ENCODE results near the gene GMDS. TPM values are rescaled to one million over a fixed set of nuclear protein-coding genes. Genes with fewer than 3 reads are reported as not detected.

The GMDS gene
- total and polyA plus RNA-seq, 2 of the 13 experiments (the other 11 are each of a cell fraction or from before 2014, with no cell fraction given): 64.4 to 112 TPM

GRCh38 chr6:2222275-2222842 lies 23.0 kb downstream of the GMDS start (continued):
- TF ChIP-seq ZHX2 (IDR thresholded peaks at IDR 0.05; ENCODE audit: low read depth) (no peak), ZHX2 (CRISPR knock-in tag; IDR thresholded peaks at IDR 0.05; ENCODE audit: borderline replicate concordance) (no peak), ZNF713 (CRISPR knock-in tag; IDR thresholded peaks at IDR 0.05) (no peak), ZNF761 (CRISPR knock-in tag; conservative IDR thresholded peaks at IDR 0.05) (no peak), ZNF318 (CRISPR knock-in tag; IDR thresholded peaks at IDR 0.05) (no peak), ZNF773 (CRISPR knock-in tag; IDR thresholded peaks at IDR 0.05; ENCODE audit: borderline replicate concordance) (no peak), MXD1 (CRISPR knock-in tag; IDR thresholded peaks at IDR 0.05) (no peak), ZBTB7B (CRISPR knock-in tag; IDR thresholded peaks at IDR 0.05) (no peak), SRSF1 (optimal IDR thresholded peaks at IDR 0.05; ENCODE audit: low read depth, low read length) (no peak), ATF5 (CRISPR knock-in tag; IDR thresholded peaks at IDR 0.05; ENCODE audit: low read depth) (no peak), PAX8 (CRISPR knock-in tag; IDR thresholded peaks at IDR 0.05; ENCODE audit: borderline replicate concordance) (no peak), ZFP90 (CRISPR knock-in tag; IDR thresholded peaks at IDR 0.05; ENCODE audit: borderline replicate concordance) (0 out of 2 replicates have a peak, but pooled peaks have one; percentile 9), ZNF570 (CRISPR knock-in tag; IDR thresholded peaks at IDR 0.05; ENCODE audit: borderline replicate concordance) (no peak), CENPT (CRISPR knock-in tag; IDR thresholded peaks at IDR 0.05; ENCODE audit: low read depth) (no peak)
